HEK293 (cell line): ENCODE data around the gene SENP2.

Experiments
- ZBTB1 ChIP-seq: fragments of 450-650 bp; formaldehyde crosslinking; IDR thresholded peaks from 2 replicates; pipeline ENCODE4 v1.5.1; 2016; ENCODE audit warnings: missing biosample characterization, missing genetic modification characterization
- ZBTB8A ChIP-seq: fragments of 450-650 bp; formaldehyde crosslinking; IDR thresholded peaks from 2 replicates; pipeline ENCODE4 v1.5.1; 2016; ENCODE audit warnings: missing biosample characterization, missing genetic modification characterization
- TF ChIP-seq, protein P1 (sequence below): fragments of 450-650 bp; formaldehyde crosslinking; IDR thresholded peaks from 2 replicates; pipeline ENCODE4 v1.5.1; 2016; ENCODE audit warnings: missing biosample characterization, missing genetic modification characterization
- TF ChIP-seq, protein P2 (sequence below): fragments of 450-650 bp; formaldehyde crosslinking; IDR thresholded peaks from 2 replicates; pipeline ENCODE4 v1.5.1; 2016; ENCODE audit warnings: missing biosample characterization, missing genetic modification characterization

DNA sequence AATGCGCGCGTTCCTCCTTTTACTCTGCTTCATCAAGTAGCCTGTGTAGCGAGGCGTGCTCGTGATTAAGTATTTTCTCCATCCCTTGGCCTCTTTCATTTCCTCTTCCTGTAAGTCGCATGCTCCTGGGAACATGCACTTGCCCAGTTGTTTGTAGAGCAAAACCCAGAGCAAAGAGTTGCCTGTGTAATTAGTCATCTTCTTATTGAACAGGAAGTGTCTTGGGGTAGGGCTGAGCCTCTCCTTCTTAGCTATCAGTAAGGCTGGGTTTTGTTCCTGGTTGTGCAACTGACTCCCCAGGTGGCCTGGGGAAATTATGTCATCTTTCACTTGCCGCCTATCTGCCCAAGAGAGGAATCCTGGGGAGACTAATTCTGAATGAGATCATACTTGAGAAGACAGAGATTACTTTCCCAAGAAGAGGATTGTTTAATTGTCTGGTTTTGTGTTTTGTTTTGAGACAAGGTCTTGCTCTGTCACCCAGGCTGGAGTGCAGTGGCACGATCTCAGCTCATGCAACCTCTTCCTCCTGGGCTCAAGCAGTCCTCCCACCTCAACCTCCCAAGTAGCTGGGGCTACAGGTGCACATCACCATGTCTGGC lies 48.6 kb upstream of the SENP2 start:
- TF ChIP-seq, protein P1, sequence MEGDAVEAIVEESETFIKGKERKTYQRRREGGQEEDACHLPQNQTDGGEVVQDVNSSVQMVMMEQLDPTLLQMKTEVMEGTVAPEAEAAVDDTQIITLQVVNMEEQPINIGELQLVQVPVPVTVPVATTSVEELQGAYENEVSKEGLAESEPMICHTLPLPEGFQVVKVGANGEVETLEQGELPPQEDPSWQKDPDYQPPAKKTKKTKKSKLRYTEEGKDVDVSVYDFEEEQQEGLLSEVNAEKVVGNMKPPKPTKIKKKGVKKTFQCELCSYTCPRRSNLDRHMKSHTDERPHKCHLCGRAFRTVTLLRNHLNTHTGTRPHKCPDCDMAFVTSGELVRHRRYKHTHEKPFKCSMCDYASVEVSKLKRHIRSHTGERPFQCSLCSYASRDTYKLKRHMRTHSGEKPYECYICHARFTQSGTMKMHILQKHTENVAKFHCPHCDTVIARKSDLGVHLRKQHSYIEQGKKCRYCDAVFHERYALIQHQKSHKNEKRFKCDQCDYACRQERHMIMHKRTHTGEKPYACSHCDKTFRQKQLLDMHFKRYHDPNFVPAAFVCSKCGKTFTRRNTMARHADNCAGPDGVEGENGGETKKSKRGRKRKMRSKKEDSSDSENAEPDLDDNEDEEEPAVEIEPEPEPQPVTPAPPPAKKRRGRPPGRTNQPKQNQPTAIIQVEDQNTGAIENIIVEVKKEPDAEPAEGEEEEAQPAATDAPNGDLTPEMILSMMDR (tag by site-specific recombination): no peak
- TF ChIP-seq ZBTB1 (tag by site-specific recombination) (no peak), ZBTB8A (tag by site-specific recombination) (0 out of 2 replicates have a peak, but pooled peaks have one; percentile 49)
- TF ChIP-seq, protein P2, sequence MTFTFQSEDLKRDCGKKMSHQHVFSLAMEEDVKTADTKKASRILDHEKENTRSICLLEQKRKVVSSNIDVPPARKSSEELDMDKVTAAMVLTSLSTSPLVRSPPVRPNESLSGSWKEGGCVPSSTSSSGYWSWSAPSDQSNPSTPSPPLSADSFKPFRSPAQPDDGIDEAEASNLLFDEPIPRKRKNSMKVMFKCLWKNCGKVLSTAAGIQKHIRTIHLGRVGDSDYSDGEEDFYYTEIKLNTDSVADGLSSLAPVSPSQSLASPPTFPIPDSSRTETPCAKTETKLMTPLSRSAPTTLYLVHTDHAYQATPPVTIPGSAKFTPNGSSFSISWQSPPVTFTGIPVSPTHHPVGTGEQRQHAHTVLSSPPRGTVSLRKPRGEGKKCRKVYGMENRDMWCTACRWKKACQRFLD (tag by site-specific recombination): no peak
